Cardiac fibroblast (primary cell): ENCODE measurements around the gene SHROOM4.

ENCODE experiments used
- DNase-seq, 2 donors: peaks; one replicate each; pipeline versions ENCODE4 v3.0.0 to v3.0.0-alpha.2; 2010; ENCODE audit warnings: low read depth in 2 of 2
- H3K4me3 ChIP-seq, 2 donors: replicated peaks in 1 of 2; 1 replicate in 1 of 2; 2 replicates in 1 of 2; pipeline ENCODE4 v1.5.1; 2011; ENCODE audit warnings: low read depth in 2 of 2, low read length in 2 of 2, mild to moderate bottlenecking in 2 of 2, moderate library complexity in 1 of 2
- TF ChIP-seq, protein P1 (sequence below): IDR thresholded peaks from one replicate; pipeline ENCODE4 v1.5.1; 2011; ENCODE audit warnings: low read depth, mild to moderate bottlenecking, low read length, inconsistent platforms

SHROOM4 gene

DNA sequence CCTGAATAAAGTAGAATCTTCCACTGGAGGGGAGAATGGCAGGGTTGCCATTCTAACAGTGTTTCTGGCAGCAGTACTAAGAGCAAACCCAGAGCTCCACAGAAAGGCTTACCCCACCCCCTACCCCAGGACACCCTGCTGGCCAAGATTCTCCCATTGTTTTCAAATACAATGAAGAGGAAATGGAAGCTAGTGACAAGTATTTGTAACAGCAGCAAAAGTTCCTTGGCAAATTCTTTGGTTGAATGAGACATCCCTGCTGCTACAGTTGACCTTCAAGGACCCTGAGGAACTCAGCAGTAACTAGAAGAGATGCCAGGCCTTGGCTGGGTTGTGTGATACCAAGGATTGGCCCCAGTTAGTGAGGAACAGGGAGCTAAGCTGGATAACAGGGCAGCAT lies 219.2 kb downstream of the SHROOM4 start:
- no peak overlapping the region for H3K4me3 ChIP-seq
- TF ChIP-seq, protein P1, sequence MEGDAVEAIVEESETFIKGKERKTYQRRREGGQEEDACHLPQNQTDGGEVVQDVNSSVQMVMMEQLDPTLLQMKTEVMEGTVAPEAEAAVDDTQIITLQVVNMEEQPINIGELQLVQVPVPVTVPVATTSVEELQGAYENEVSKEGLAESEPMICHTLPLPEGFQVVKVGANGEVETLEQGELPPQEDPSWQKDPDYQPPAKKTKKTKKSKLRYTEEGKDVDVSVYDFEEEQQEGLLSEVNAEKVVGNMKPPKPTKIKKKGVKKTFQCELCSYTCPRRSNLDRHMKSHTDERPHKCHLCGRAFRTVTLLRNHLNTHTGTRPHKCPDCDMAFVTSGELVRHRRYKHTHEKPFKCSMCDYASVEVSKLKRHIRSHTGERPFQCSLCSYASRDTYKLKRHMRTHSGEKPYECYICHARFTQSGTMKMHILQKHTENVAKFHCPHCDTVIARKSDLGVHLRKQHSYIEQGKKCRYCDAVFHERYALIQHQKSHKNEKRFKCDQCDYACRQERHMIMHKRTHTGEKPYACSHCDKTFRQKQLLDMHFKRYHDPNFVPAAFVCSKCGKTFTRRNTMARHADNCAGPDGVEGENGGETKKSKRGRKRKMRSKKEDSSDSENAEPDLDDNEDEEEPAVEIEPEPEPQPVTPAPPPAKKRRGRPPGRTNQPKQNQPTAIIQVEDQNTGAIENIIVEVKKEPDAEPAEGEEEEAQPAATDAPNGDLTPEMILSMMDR = no peak
- DNase-seq = peak; percentile 47 to 63

DNA sequence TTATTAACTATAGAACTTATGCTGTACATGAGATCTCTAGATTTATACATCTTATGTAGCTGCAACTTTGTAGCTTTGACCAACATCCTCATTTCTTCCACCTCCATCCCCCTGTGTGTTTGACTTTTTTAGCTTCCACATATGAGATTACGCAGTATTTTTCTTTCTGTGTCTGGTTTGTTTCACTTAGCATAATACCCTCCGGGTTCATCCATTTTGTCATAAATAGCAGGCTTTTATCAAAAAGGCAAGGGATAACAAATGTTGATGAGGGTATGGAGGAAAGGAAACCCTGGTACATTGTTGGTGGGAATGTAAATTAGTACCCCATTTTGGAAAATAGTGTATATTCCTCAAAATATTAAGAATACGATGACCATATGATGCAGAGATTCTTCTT lies 227.0 kb downstream of the SHROOM4 start:
- DNase-seq = no peak
- TF ChIP-seq, protein P1 = no peak
- no peak overlapping the region for H3K4me3 ChIP-seq

DNA sequence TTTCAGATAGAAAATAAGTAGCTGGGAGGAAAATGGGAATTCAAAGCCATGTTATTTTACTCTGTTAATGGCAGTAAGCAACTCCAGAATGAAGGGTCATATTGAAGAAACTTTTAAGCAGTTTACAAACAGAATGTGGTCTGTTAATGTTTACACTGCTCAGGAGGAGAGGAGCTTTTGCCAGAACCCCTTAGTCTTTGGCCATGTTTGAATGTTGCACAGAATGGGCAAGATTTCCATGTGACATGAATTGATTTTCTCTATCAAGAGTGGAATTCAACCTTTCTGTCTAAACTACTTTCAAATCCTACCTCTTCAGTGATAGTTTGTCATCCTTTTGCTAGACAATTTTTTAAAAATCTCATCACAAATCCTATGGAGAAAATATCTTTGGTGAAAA lies 227.6 kb downstream of the SHROOM4 start:
- no peak overlapping the region for H3K4me3 ChIP-seq
- TF ChIP-seq, protein P1 = no peak
- DNase-seq = no peak

DNA sequence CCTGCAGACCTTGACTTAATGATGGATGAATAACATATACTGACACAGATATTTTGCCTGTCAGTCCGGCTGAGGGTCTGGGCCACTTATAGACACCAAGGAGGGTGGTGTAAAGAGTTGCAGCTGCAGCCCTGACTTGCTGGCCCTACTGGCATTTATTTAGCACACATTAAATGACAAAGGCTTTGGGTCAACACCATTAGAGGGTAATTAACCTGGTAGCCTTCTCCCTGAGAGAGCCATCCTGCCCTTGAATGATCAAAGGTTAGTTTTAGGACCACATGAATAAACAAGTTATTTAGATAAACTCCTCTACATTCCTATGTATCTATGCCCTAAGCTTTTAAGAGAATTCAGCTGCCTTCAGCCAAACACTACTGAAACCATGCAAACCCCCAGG lies 232.6 kb downstream of the SHROOM4 start:
- no peak for DNase-seq
- H3K4me3 ChIP-seq = no peak overlapping the region
- TF ChIP-seq, protein P1 = no peak

DNA sequence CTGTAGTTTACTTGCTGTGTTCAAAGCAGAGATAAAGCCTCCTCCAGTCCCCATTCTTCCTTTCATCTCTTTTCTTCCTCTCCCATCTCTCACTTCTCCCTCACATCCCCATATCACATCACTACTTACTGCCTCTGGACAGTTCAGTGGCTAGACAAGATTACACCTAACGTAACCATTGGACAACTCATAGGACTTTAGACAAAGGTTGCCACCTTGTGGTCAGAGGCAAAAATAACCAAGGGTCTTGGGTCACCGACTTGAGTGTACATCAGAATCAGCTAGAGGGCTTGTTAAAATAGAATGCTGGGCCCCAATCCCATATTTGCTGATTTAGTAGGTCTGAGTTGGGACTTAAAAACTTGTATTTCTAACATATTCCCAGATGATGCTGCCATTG lies 234.0 kb downstream of the SHROOM4 start:
- peak; percentile 67 to 73 for DNase-seq
- H3K4me3 ChIP-seq = no peak overlapping the region
- TF ChIP-seq, protein P1 = peak; percentile 23

DNA sequence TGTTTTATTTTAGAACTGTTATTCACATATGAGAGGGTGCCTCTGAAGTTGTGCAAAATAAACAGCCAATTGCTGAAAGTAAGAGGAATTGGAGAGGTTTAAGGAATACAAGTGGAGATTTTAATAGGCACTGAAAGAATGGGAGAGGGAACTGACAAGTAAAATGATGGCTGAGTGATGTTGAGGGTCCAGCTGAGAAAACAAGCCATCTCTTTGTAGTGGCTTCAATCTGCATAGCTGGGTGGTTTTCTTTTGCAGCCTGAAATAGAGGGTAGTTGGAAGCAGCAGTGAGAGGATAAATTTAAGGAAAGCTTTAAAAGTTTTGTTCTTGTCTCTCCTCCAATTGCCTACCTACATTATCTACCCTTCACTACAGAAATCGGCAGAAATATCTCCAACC lies 236.7 kb downstream of the SHROOM4 start:
- H3K4me3 ChIP-seq = no peak overlapping the region
- TF ChIP-seq, protein P1 = no peak
- DNase-seq = no peak

DNA sequence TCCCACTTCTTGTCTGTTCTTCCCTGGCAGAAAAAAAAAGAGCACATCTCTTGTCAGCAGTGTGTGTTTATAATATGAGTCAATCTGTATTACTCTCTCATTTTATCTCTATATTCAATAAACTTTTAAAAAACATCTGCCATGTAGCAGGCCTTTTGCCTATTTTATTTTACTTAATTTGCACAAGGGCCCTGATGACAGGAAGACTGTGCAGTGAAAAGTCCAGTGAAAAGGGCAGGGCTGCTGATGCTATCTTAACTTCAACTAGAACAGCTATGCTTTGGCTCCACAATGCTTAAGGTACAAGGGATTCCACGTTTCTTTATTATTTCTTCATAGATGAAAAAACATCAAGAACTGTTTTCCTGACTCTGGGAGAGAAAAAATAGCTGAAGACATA lies 246.4 kb downstream of the SHROOM4 start:
- TF ChIP-seq, protein P1 = no peak
- H3K4me3 ChIP-seq = no peak overlapping the region
- no peak for DNase-seq
